Naive thymus-derived CD4-positive, alpha-beta T cell (primary cell): ENCODE data around the gene MESP2. TPM values are rescaled to one million over a fixed set of nuclear protein-coding genes. Genes with fewer than 3 reads are reported as not detected.
A peak's percentile ranks its signal among the peaks of the same experiment; 100 is the strongest.

Experiments used
- ATAC-seq: fragments of 150-1000 bp; cut with Tn5 transposase; 2 replicates; pipeline ENCODE4 v1.10.0; 2021; ENCODE audit warnings: mild to moderate bottlenecking, moderate library complexity
- CTCF ChIA-PET: fragments of 350-600 bp; sonication (Branson Sonifier 250); formaldehyde crosslinking; loops from one replicate; lab custom pipeline; 2021; ENCODE audit warnings: antibody characterized with exemption; lab: Charles Lee
- POLR2A ChIA-PET: fragments of 350-600 bp; sonication (Branson Sonifier 250); formaldehyde crosslinking; loops from one replicate; lab custom pipeline; 2021; ENCODE audit warnings: antibody characterized with exemption, inconsistent platforms; lab: Charles Lee
- DNase-seq, 9 donors: peaks; one replicate each; pipeline versions ENCODE4 v3.0.0 to v3.0.0-alpha.2; 2020 to 2022; ENCODE audit warnings: mixed read lengths in 1 of 9
- H3K27ac ChIP-seq: one replicate; pipeline ENCODE4 v1.7.0; 2013; ENCODE audit warnings: mild to moderate bottlenecking, low read depth, low read length, moderate library complexity
- H3K27me3 ChIP-seq, 2 donors: one replicate each; pipeline ENCODE4 v1.7.0; 2013; ENCODE audit warnings: low read length in 2 of 2, mild to moderate bottlenecking in 2 of 2, moderate library complexity in 2 of 2; ENCODE audit not compliant: control insufficient read depth in 2 of 2, insufficient read depth in 2 of 2
- H3K36me3 ChIP-seq, 3 experiments: 1 replicate in 2 of 3; 2 replicates in 1 of 3; pipeline ENCODE4 v1.7.0; 2013; ENCODE audit warnings: low read length in 3 of 3, mild to moderate bottlenecking in 3 of 3, moderate library complexity in 1 of 3; ENCODE audit not compliant: insufficient read depth in 3 of 3, control insufficient read depth in 2 of 3
- H3K4me1 ChIP-seq, 2 donors: one replicate each; pipeline ENCODE4 v1.7.0; 2013; ENCODE audit warnings: low read length in 2 of 2, mild to moderate bottlenecking in 2 of 2, moderate library complexity in 1 of 2; ENCODE audit not compliant: control insufficient read depth in 2 of 2, insufficient read depth in 2 of 2
- H3K4me3 ChIP-seq: 2 replicates; pipeline ENCODE4 v1.7.0; 2013; ENCODE audit warnings: mild to moderate bottlenecking, low read length
- H3K9me3 ChIP-seq, 3 experiments: 1 replicate in 2 of 3; 2 replicates in 1 of 3; pipeline ENCODE4 v1.7.0; 2013; ENCODE audit warnings: low read length in 3 of 3; ENCODE audit not compliant: control insufficient read depth in 2 of 3
- H3K27ac Mint-ChIP-seq, 9 donors: one replicate each; pipeline ENCODE4 v1.8.0; 2020 to 2022; ENCODE audit warnings: mixed read lengths in 9 of 9, mild to moderate bottlenecking in 8 of 9, moderate library complexity in 5 of 9, inconsistent platforms in 2 of 9
- H3K27me3 Mint-ChIP-seq, 5 donors: one replicate each; pipeline ENCODE4 v1.8.0; 2021 to 2022; ENCODE audit warnings: mixed read lengths in 5 of 5, mild to moderate bottlenecking in 1 of 5
- H3K36me3 Mint-ChIP-seq, 5 donors: one replicate each; pipeline ENCODE4 v1.8.0; 2020 to 2022; ENCODE audit warnings: mixed read lengths in 5 of 5, mild to moderate bottlenecking in 3 of 5, inconsistent platforms in 1 of 5
- H3K4me1 Mint-ChIP-seq, 7 donors: one replicate each; pipeline ENCODE4 v1.8.0; 2020 to 2022; ENCODE audit warnings: mixed read lengths in 7 of 7, mild to moderate bottlenecking in 3 of 7, inconsistent platforms in 1 of 7
- H3K4me3 Mint-ChIP-seq, 10 donors: one replicate each; pipeline ENCODE4 v1.8.0; 2020 to 2022; ENCODE audit warnings: mild to moderate bottlenecking in 10 of 10, mixed read lengths in 10 of 10, moderate library complexity in 6 of 10, inconsistent platforms in 2 of 10
- H3K9me3 Mint-ChIP-seq, 11 donors: one replicate each; pipeline ENCODE4 v1.8.0; 2020 to 2022; ENCODE audit warnings: mixed read lengths in 11 of 11, mild to moderate bottlenecking in 4 of 11, inconsistent platforms in 1 of 11, moderate library complexity in 1 of 11
- intact Hi-C, 2 donors: fragments of 100-400 bp; cut with micrococcal nuclease; formaldehyde crosslinking; loops; one replicate each; pipeline ENCODE4 v1.15.1; 2023
- polyA plus RNA-seq, 2 donors: library from polyadenylated mRNA; unstranded; fragments of 300-500 nt; fragmentation: Illumina TruSeq; gene quantifications; one replicate each; pipeline ENCODE4 v1.2.3, GENCODE V29; 2021
- total RNA-seq, 6 experiments: library from RNA in 5 of 6; stranded (reverse) in 5 of 6; gene quantifications; 1 replicate in 5 of 6; 2 replicates in 1 of 6; pipeline ENCODE4 v1.2.3 and lab custom pipeline; 2021 to 2026

MESP2 gene
- total RNA-seq (not detected), polyA plus RNA-seq (not detected), total RNA-seq (lab: John Stamatoyannopoulos, UW) (not detected)

- CTCF ChIA-PET = no interaction called here
- H3K9me3 Mint-ChIP-seq = no peaks in the 10 kb centered on the region
- POLR2A ChIA-PET = no interaction called here
These were observed at the start of gene MESP2 for GRCh38 chr15:89776274-89777072. Gene MESP2, plus strand, starts transcription at chr15:89776332. Its CDS starts 26 bp downstream, at chr15:89776358.

GRCh38 chr15:89728254-89728653 is 47.9 kb upstream of the MESP2 start:
- Histone ChIP-seq H3K36me3 (no peaks in the 10 kb centered on the region), H3K4me1 (no peaks in the 10 kb centered on the region)
- no peak for DNase-seq

More at GRCh38 chr15:89776274-89777072, at the start of gene MESP2:
- Mint-ChIP-seq H3K27me3 (peaks cover 14 to 29% (median 22%) of the 10 kb centered on the region in 5 donors), H3K4me3 (peak within 1 kb of the TSS in 9 of 10 donors; percentile 34 to 80 (median 64)), H3K27ac (no peak within 1 kb of the TSS), H3K36me3 (no peaks in the 10 kb centered on the region), H3K4me1 (peaks cover 0 to 13% (median 0%) of the 10 kb centered on the region in 7 donors)
- Histone ChIP-seq H3K9me3 (no peaks in the 10 kb centered on the region), H3K36me3 (no peaks in the 10 kb centered on the region), H3K4me1 (no peaks in the 10 kb centered on the region), H3K27me3 (no peaks in the 10 kb centered on the region), H3K27ac (no peak within 1 kb of the TSS), H3K4me3 (peak within 1 kb of the TSS; percentile 24)
- intact Hi-C loops = no loop called here
- ATAC-seq = peak; percentile 68
- DNase-seq = peak in 7 of 9 donors; percentile 24 to 69 (median 43)

GRCh38 chr15:89731275-89731674 is 44.9 kb upstream of the MESP2 start:
- POLR2A ChIA-PET = no interaction called here
- H3K4me1 ChIP-seq = no peaks in the 10 kb centered on the region
- H3K27ac Mint-ChIP-seq = no peak overlapping the region

More at GRCh38 chr15:89728254-89728653, 47.9 kb upstream of the MESP2 start:
- H3K4me1 Mint-ChIP-seq = no peaks in the 10 kb centered on the region
- no peak overlapping the region for H3K4me3 Mint-ChIP-seq
- POLR2A ChIA-PET = no interaction called here
- Histone ChIP-seq H3K9me3 (no peaks in the 10 kb centered on the region), H3K27ac (no peak overlapping the region), H3K4me3 (no peak overlapping the region), H3K27me3 (no peaks in the 10 kb centered on the region)
- no peak for ATAC-seq
- peaks cover 0 to 12% (median 0%) of the 10 kb centered on the region in 5 donors for H3K27me3 Mint-ChIP-seq
- no peak overlapping the region for H3K27ac Mint-ChIP-seq
- intact Hi-C loops = no loop called here
- peaks cover 0 to 4% (median 0%) of the 10 kb centered on the region in 5 donors for H3K36me3 Mint-ChIP-seq
- H3K9me3 Mint-ChIP-seq = peaks cover 0 to 7% (median 0%) of the 10 kb centered on the region in 11 donors
- CTCF ChIA-PET = no interaction called here

GRCh38 chr15:89732451-89733172 is 43.5 kb upstream of the MESP2 start:
- no peak overlapping the region for H3K27ac Mint-ChIP-seq
- DNase-seq = no peak
- H3K36me3 Mint-ChIP-seq = no peaks in the 10 kb centered on the region
- H3K4me1 Mint-ChIP-seq = peaks cover 0 to 4% (median 0%) of the 10 kb centered on the region in 7 donors
- CTCF ChIA-PET = interaction anchor here (0.6 to 1.2 kb wide), 3 partner anchors 9 to 417 kb away, joined by 3 read pairs; no protein-coding TSS in a partner anchor
- H3K4me3 Mint-ChIP-seq = no peak overlapping the region
- Histone ChIP-seq H3K36me3 (no peaks in the 10 kb centered on the region), H3K4me1 (no peaks in the 10 kb centered on the region), H3K27me3 (no peaks in the 10 kb centered on the region), H3K9me3 (no peaks in the 10 kb centered on the region), H3K27ac (no peak overlapping the region), H3K4me3 (no peak overlapping the region)
- POLR2A ChIA-PET = no interaction called here
- peaks cover 0 to 3% (median 0%) of the 10 kb centered on the region in 11 donors for H3K9me3 Mint-ChIP-seq
- intact Hi-C loops = no loop called here
- peaks cover 0 to 31% (median 26%) of the 10 kb centered on the region in 5 donors for H3K27me3 Mint-ChIP-seq
- no peak for ATAC-seq

More at GRCh38 chr15:89731275-89731674, 44.9 kb upstream of the MESP2 start:
- Mint-ChIP-seq H3K9me3 (peaks cover 0 to 3% (median 0%) of the 10 kb centered on the region in 11 donors), H3K4me3 (no peak overlapping the region), H3K4me1 (peaks cover 0 to 2% (median 0%) of the 10 kb centered on the region in 7 donors), H3K36me3 (no peaks in the 10 kb centered on the region), H3K27me3 (peaks cover 0 to 33% (median 18%) of the 10 kb centered on the region in 5 donors)
- no peak for DNase-seq
- intact Hi-C loops = no loop called here
- no peak overlapping the region for H3K4me3 ChIP-seq
- ATAC-seq = no peak
- no peak overlapping the region for H3K27ac ChIP-seq
- H3K36me3 ChIP-seq = no peaks in the 10 kb centered on the region
- H3K9me3 ChIP-seq = no peaks in the 10 kb centered on the region
- CTCF ChIA-PET = interaction anchor here (0.6 to 1.2 kb wide), 2 partner anchors 10 to 143 kb away, joined by 3 read pairs; no protein-coding TSS in a partner anchor
- no peaks in the 10 kb centered on the region for H3K27me3 ChIP-seq

- Histone ChIP-seq H3K4me3 (no peak overlapping the region), H3K27ac (no peak overlapping the region), H3K36me3 (no peaks in the 10 kb centered on the region), H3K27me3 (no peaks in the 10 kb centered on the region), H3K9me3 (no peaks in the 10 kb centered on the region), H3K4me1 (no peaks in the 10 kb centered on the region)
- Mint-ChIP-seq H3K36me3 (no peaks in the 10 kb centered on the region), H3K27ac (no peak overlapping the region), H3K4me3 (no peak overlapping the region), H3K9me3 (peaks cover 0 to 3% (median 0%) of the 10 kb centered on the region in 11 donors), H3K27me3 (peaks cover 0 to 34% (median 25%) of the 10 kb centered on the region in 5 donors), H3K4me1 (peaks cover 0 to 4% (median 1%) of the 10 kb centered on the region in 7 donors)
- intact Hi-C loops = no loop called here
- no peak for ATAC-seq
- no peak for DNase-seq
- CTCF ChIA-PET = no interaction called here
- POLR2A ChIA-PET = interaction anchor here (0.6 kb wide), 1 partner anchor 138 kb away, joined by 5 read pairs; no protein-coding TSS in a partner anchor
These were observed 40.4 kb upstream of the MESP2 start for GRCh38 chr15:89735773-89736172.

GRCh38 chr15:89740137-89740536 is 36.0 kb upstream of the MESP2 start:
- peak in 7 of 9 donors; percentile 51 to 75 (median 64) for DNase-seq
- POLR2A ChIA-PET = no interaction called here

More at GRCh38 chr15:89740137-89740536, 36.0 kb upstream of the MESP2 start:
- no peaks in the 10 kb centered on the region for H3K36me3 ChIP-seq
- Mint-ChIP-seq H3K4me1 (peaks cover 0 to 4% (median 1%) of the 10 kb centered on the region in 7 donors), H3K27me3 (peaks cover 0 to 24% (median 9%) of the 10 kb centered on the region in 5 donors), H3K36me3 (no peaks in the 10 kb centered on the region), H3K27ac (no peak overlapping the region), H3K4me3 (peak overlapping the region in 1 of 10 donors; percentile 25), H3K9me3 (no peaks in the 10 kb centered on the region)
- peak; percentile 90 for ATAC-seq
- intact Hi-C loops = loop anchor here (1.0 to 5.0 kb wide), 6 partner anchors 135 to 546 kb away; no protein-coding TSS in a partner anchor
- no peak overlapping the region for H3K4me3 ChIP-seq
- no peak overlapping the region for H3K27ac ChIP-seq
- H3K4me1 ChIP-seq = no peaks in the 10 kb centered on the region
- H3K9me3 ChIP-seq = no peaks in the 10 kb centered on the region
- H3K27me3 ChIP-seq = no peaks in the 10 kb centered on the region
- CTCF ChIA-PET = interaction anchor here (0.6 to 1.8 kb wide), 12 partner anchors 14 to 1195 kb away, joined by 3 to 17 read pairs (median 3); partner anchors contain the start of gene UNC45A
